ENCODE data around the gene PET117.
"Not testable (repeated sequence)": the region's sequence is repeated elsewhere in the genome, so short reads cannot be mapped to it uniquely, and the experiment has no call there.

PET117 gene

DNA sequence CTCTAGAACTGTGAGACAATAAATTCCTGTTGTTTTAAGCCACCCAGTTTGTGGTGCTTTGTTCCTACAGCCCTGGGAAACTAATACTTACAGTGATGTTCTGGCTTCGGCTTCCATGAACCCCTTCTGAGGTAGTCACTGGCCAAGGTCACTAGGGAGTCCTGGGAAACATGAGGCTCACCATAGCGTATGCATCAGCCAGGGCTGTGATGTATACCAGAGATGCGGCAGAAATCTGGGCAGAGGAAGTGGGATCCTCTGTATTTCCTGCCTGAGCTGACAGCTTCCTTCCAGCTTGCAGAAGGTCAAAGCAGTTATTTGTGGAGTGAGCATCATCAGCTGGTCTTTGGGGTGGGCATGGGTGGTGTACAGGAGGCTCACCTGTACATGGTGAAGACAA lies 27.9 kb downstream of the PET117 start:
- no peak for DNase-seq

- no peak for DNase-seq
Observed at GRCh38 chr20:18166241-18166881, 28.7 kb downstream of the PET117 start.

DNA sequence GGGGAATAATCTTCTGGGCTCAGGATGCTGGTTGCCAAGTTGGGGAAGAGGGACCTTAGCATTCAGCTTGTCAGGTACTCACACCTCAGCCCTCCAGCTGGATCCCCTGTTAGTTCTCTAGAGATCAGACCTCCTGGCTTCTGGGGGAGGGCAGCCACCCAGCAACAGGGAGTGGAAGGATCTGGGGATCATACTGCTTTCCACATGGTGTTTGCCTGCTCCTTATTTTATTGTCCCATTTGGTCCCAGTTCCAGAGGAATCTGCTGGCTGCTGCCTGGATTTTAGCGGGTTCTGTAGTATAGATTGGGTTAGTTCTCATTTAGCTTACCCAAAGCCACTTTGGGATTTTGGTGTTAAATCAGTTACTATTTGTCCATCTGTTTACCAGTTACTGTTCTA lies 29.3 kb downstream of the PET117 start:
- no peak for DNase-seq

GRCh38 chr20:18172379-18172778 lies 34.7 kb downstream of the PET117 start:
- DNase-seq, result no peak

GRCh38 chr20:18174906-18175683 lies 37.4 kb downstream of the PET117 start:
- no peak for DNase-seq

DNA sequence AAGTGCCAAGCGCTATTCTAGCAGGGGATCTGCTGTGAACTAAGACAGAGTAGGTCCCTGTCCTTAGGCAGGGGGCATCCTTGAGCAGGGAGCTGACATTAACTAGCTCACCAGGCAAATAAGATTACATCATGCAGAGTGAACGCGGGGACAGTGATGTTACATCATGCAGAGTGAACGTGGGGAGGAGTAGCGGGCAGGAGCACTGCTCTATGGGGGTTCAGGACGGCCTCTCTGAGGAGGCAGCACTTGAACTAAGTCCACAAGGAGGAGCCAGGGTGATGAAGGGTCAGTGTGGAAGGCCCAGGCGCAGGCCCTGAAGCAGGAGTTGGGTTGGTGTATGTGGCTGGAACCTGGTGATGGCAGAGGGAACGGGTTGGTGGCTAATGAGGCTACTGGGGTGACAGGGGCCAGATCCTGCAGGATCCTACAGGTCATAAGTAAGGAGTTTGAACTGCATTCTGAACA lies 38.7 kb downstream of the PET117 start:
- no peak for DNase-seq

DNA sequence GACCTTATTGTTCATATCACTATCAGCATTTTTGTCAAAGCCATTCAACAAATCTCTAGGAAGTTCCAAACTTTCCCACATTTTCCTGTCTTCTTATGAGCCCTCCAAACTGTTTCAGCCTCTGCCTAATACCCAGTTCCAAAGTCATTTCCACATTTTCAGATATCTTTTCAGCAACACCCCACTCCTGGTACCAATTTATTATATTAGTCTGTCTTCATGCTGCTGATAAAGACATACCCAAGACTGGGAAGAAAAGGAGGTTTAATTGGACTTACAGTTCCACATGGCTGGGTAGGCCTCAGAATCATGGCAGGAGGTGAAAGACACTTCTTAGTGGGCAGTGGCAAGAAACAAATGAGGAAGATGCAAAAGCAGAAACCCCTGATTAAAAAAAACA lies 42.7 kb downstream of the PET117 start:
- not testable (repeated sequence) for DNase-seq

DNA sequence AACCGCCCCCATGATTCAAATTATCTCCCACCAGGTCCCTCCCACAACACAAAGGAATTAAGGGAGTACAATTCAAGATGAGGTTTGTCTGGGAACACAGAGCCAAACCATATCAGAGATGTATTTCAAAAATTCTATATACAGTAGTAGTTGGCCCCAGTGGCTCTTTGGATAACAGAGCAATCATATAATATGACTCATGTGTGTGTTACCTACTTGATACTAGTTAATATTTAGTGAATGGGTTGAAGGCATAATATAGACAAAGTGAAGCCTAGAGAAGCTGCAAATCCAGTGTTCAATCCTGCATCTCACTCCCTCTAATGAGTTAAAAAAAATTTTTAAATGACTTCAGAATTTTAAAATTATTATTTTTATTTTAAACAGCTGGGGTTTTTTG lies 43.2 kb downstream of the PET117 start:
- no peak for DNase-seq

- no peak for DNase-seq
Observed at GRCh38 chr20:18187020-18187419, 49.4 kb downstream of the PET117 start.

DNA sequence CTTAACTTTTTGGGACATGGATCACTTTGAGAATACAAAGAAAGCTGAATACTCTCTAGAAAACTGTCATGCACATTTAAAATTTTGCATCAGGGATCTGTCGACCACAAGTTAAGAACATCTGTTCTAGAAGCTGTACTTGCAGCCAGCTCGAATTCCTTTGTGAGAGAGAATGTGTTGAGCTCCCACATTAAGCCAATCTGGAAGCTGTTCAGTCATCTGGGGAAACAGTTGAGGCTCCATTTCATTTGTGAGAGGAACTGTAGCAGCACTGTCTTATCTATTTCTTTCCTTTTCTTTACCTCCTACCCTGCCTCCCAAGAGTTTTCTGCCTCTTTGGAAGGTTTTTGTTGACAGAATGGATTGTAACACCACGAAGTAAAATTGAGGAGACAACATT lies 50.8 kb downstream of the PET117 start:
- DNase-seq, result no peak

GRCh38 chr20:18190338-18191233 lies 52.9 kb downstream of the PET117 start:
- DNase-seq, result no peak

- DNase-seq, result no peak
Observed at GRCh38 chr20:18191306-18191705, 53.6 kb downstream of the PET117 start.
